CD14-positive monocyte (primary cell): ENCODE results near the gene FBXO46. TPM values are rescaled to one million over a fixed set of nuclear protein-coding genes. Genes with fewer than 3 reads are reported as not detected.

Source experiments
- DNase-seq, 3 donors: peaks; one replicate each; pipeline ENCODE4 v3.0.0-alpha.2; 2011 to 2022
- H2AFZ ChIP-seq: 2 replicates; pipeline ENCODE4 v1.6.0; 2012; ENCODE audit warnings: mild to moderate bottlenecking, low read depth, low read length, inconsistent platforms; ENCODE audit not compliant: insufficient read depth, poor library complexity, severe bottlenecking
- H3K27ac ChIP-seq, 2 donors: 1 replicate in 1 of 2; 2 replicates in 1 of 2; pipeline ENCODE4 v1.5.1; 2012 to 2013; ENCODE audit warnings: low read length in 2 of 2, control low read depth in 1 of 2, inconsistent platforms in 1 of 2, low read depth in 1 of 2, mild to moderate bottlenecking in 1 of 2
- H3K27me3 ChIP-seq, 2 donors: one replicate each; pipeline versions ENCODE4 v1.6.0 to v1.6.1; 2011 to 2013; ENCODE audit warnings: low read length in 2 of 2; ENCODE audit not compliant: control insufficient read depth in 2 of 2, insufficient read depth in 2 of 2
- H3K36me3 ChIP-seq, 2 donors: replicated peaks in 1 of 2; 1 replicate in 1 of 2; 2 replicates in 1 of 2; pipeline versions ENCODE4 v1.5.1 to v1.6.1; 2012 to 2013; ENCODE audit warnings: low read length in 2 of 2, control low read depth in 1 of 2, inconsistent platforms in 1 of 2, mild to moderate bottlenecking in 1 of 2; ENCODE audit not compliant: insufficient read depth in 2 of 2, control insufficient read depth in 1 of 2
- H3K4me1 ChIP-seq, 2 donors: 1 replicate in 1 of 2; 2 replicates in 1 of 2; pipeline versions ENCODE4 v1.5.1 to v1.6.1; 2012 to 2013; ENCODE audit warnings: low read length in 2 of 2, control low read depth in 1 of 2, inconsistent platforms in 1 of 2, mild to moderate bottlenecking in 1 of 2, moderate library complexity in 1 of 2; ENCODE audit not compliant: insufficient read depth in 2 of 2, control insufficient read depth in 1 of 2
- H3K4me2 ChIP-seq: replicated peaks from 2 replicates; pipeline ENCODE3; 2012; ENCODE audit warnings: low read length, moderate library complexity, mild to moderate bottlenecking; ENCODE audit not compliant: poor library complexity, severe bottlenecking; ENCODE audit errors: extremely low read depth
- H3K4me3 ChIP-seq, 3 experiments: fragments of 200-600 bp in 1 of 3; sonication (generic) in 1 of 3; replicated peaks in 1 of 3; 1 replicate in 2 of 3; 2 replicates in 1 of 3; pipeline ENCODE4 v1.5.1; 2011 to 2013; ENCODE audit warnings: low read length in 3 of 3, mild to moderate bottlenecking in 3 of 3, control low read depth in 2 of 3, low read depth in 2 of 3, inconsistent platforms in 1 of 3, moderate library complexity in 1 of 3
- H3K79me2 ChIP-seq: 2 replicates; pipeline ENCODE4 v1.6.0; 2012; ENCODE audit warnings: mild to moderate bottlenecking, control low read depth, inconsistent platforms, low read length, moderate library complexity; ENCODE audit not compliant: insufficient read depth
- H3K9ac ChIP-seq: 2 replicates; pipeline ENCODE4 v1.6.0; 2017; ENCODE audit warnings: low read length, mild to moderate bottlenecking; ENCODE audit not compliant: insufficient read depth, poor library complexity, severe bottlenecking
- H3K9me3 ChIP-seq, 2 donors: replicated peaks in 1 of 2; 1 replicate in 1 of 2; 2 replicates in 1 of 2; pipeline versions ENCODE4 v1.5.1 to v1.6.1; 2012 to 2013; ENCODE audit warnings: low read length in 2 of 2, control low read depth in 1 of 2; ENCODE audit not compliant: control insufficient read depth in 1 of 2, insufficient read depth in 1 of 2
- H4K20me1 ChIP-seq: 2 replicates; pipeline ENCODE4 v1.6.0; 2012; ENCODE audit warnings: mild to moderate bottlenecking, low read length, control low read depth, moderate library complexity; ENCODE audit not compliant: insufficient read depth
- H3K27ac Mint-ChIP-seq, 7 donors: one replicate each; pipeline ENCODE4 v1.8.0; 2020; ENCODE audit warnings: mild to moderate bottlenecking in 7 of 7, mixed read lengths in 7 of 7, moderate library complexity in 6 of 7, inconsistent platforms in 2 of 7
- H3K27me3 Mint-ChIP-seq, 3 donors: one replicate each; pipeline ENCODE4 v1.8.0; 2021 to 2022; ENCODE audit warnings: low read depth in 3 of 3, mild to moderate bottlenecking in 3 of 3, mixed read lengths in 3 of 3, moderate library complexity in 3 of 3, inconsistent platforms in 1 of 3
- H3K36me3 Mint-ChIP-seq, 2 donors: one replicate each; pipeline ENCODE4 v1.8.0; 2020; ENCODE audit warnings: mixed read lengths in 2 of 2, inconsistent platforms in 1 of 2, mild to moderate bottlenecking in 1 of 2
- H3K4me1 Mint-ChIP-seq: one replicate; pipeline ENCODE4 v1.8.0; 2020; ENCODE audit warnings: mild to moderate bottlenecking, mixed read lengths
- H3K4me3 Mint-ChIP-seq, 2 donors: one replicate each; pipeline ENCODE4 v1.8.0; 2020; ENCODE audit warnings: mild to moderate bottlenecking in 2 of 2, mixed read lengths in 2 of 2, moderate library complexity in 1 of 2
- H3K9me3 Mint-ChIP-seq, 7 donors: one replicate each; pipeline ENCODE4 v1.8.0; 2020 to 2022; ENCODE audit warnings: mixed read lengths in 7 of 7, mild to moderate bottlenecking in 6 of 7, moderate library complexity in 6 of 7, inconsistent platforms in 2 of 7
- CTCF ChIP-seq: fragments of 200-600 bp; IDR thresholded peaks from one replicate; pipeline ENCODE4 v1.8.0; 2022; ENCODE audit warnings: antibody characterized with exemption, mild to moderate bottlenecking
- WGBS: methylation state at CpG from one replicate; pipeline ENCODE4 v1.1.5; 2013; ENCODE audit warnings: missing lambda C conversion rate; ENCODE audit not compliant: insufficient coverage; 5-methylcytosine and 5-hydroxymethylcytosine counted together
- intact Hi-C, 2 donors: fragments of 100-400 bp; cut with micrococcal nuclease; formaldehyde crosslinking; loops; one replicate each; pipeline versions ENCODE4 v1.15.0 to v1.15.1; 2023
- polyA plus RNA-seq, 3 donors: library from polyadenylated mRNA; depleted of rRNA in 1 of 3; unstranded in 2 of 3; stranded (reverse) in 1 of 3; fragments of 300-500 nt in 2 of 3; fragments of >200 nt in 1 of 3; fragmentation: Illumina TruSeq in 2 of 3; gene quantifications; 1 replicate in 2 of 3; 2 replicates in 1 of 3; pipeline ENCODE4 v1.2.3, GENCODE V29; 2012 to 2021

Gene FBXO46
- polyA plus RNA-seq, 3 donors = 3.8 to 6.8 (median 5.5) TPM

GRCh38 chr19:45768655-45768983 lies 37.9 kb upstream of the FBXO46 start:
- Histone ChIP-seq H3K4me1 (peaks cover 27 to 35% of the 10 kb centered on the region in 2 donors), H3K27me3 (peaks cover 53 to 92% of the 10 kb centered on the region in 2 donors), H2AFZ (peak overlapping the region; percentile 84), H3K4me2 (peak overlapping the region; percentile 87), H3K79me2 (no peaks in the 10 kb centered on the region), H4K20me1 (peaks cover 46% of the 10 kb centered on the region), H3K9me3 (peaks cover 6 to 20% of the 10 kb centered on the region in 2 donors), H3K9ac (no peak overlapping the region), H3K27ac (no peak overlapping the region), H3K4me3 (peak overlapping the region; percentile 29 to 77 (median 49)), H3K36me3 (no peaks in the 10 kb centered on the region)
- Mint-ChIP-seq H3K36me3 (peaks cover 4 to 6% of the 10 kb centered on the region in 2 donors), H3K27ac (no peak overlapping the region), H3K9me3 (peaks cover 0 to 20% (median 12%) of the 10 kb centered on the region in 7 donors), H3K4me3 (peak overlapping the region; percentile 76 to 88), H3K4me1 (peaks cover 22% of the 10 kb centered on the region), H3K27me3 (peaks cover 71 to 98% (median 81%) of the 10 kb centered on the region in 3 donors)
- no peak for TF ChIP-seq CTCF
- intact Hi-C loops = no loop called here
- DNase-seq = peak in 2 of 3 donors; percentile 23 to 84
- WGBS = under 1% methylated on average over 29 of the region's 33 CpGs

- H3K4me3 Mint-ChIP-seq = peak overlapping the region; percentile 53 to 71
- Histone ChIP-seq H3K4me1 (peaks cover 27 to 35% of the 10 kb centered on the region in 2 donors), H3K4me3 (peak overlapping the region in 1 of 3 experiments; percentile 77), H3K9ac (no peak overlapping the region), H2AFZ (peak overlapping the region; percentile 32), H3K79me2 (no peaks in the 10 kb centered on the region), H3K36me3 (no peaks in the 10 kb centered on the region), H4K20me1 (peaks cover 41% of the 10 kb centered on the region), H3K9me3 (peaks cover 6 to 15% of the 10 kb centered on the region in 2 donors), H3K27ac (no peak overlapping the region), H3K4me2 (peak overlapping the region; percentile 87), H3K27me3 (peaks cover 48 to 92% of the 10 kb centered on the region in 2 donors)
- DNase-seq = no peak
- no peak for TF ChIP-seq CTCF
- intact Hi-C loops = no loop called here
- WGBS = 2% methylated on average over 92 of the region's 102 CpGs
- peaks cover 0 to 20% (median 12%) of the 10 kb centered on the region in 7 donors for H3K9me3 Mint-ChIP-seq
- H3K27ac Mint-ChIP-seq = no peak overlapping the region
- H3K36me3 Mint-ChIP-seq = peaks cover 4 to 6% of the 10 kb centered on the region in 2 donors
- H3K27me3 Mint-ChIP-seq = peaks cover 67 to 98% (median 79%) of the 10 kb centered on the region in 3 donors
- H3K4me1 Mint-ChIP-seq = peaks cover 22% of the 10 kb centered on the region
Observed at GRCh38 chr19:45767881-45768654, 37.4 kb upstream of the FBXO46 start.
